Measurements from ENCODE around the gene NOXA1.

GRCh38 chr9:137435381-137435891 lies 12.2 kb downstream of the NOXA1 start:
- TF ChIP-seq CTCF (IDR thresholded peaks at IDR 0.05; ENCODE audit: low read depth, low read length): no peak
- no peak for TF ChIP-seq POLR2A (IDR thresholded peaks at IDR 0.05; ENCODE audit: extremely low read depth, insufficient read length)
- TF ChIP-seq, protein P1, sequence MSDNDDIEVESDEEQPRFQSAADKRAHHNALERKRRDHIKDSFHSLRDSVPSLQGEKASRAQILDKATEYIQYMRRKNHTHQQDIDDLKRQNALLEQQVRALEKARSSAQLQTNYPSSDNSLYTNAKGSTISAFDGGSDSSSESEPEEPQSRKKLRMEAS (IDR thresholded peaks at IDR 0.05; ENCODE audit: low read depth, low read length): no peak
- TF ChIP-seq MYC (IDR thresholded peaks at IDR 0.05; ENCODE audit: low read depth, low read length): no peak
